ENCODE results near the gene TCFL5.

DNA sequence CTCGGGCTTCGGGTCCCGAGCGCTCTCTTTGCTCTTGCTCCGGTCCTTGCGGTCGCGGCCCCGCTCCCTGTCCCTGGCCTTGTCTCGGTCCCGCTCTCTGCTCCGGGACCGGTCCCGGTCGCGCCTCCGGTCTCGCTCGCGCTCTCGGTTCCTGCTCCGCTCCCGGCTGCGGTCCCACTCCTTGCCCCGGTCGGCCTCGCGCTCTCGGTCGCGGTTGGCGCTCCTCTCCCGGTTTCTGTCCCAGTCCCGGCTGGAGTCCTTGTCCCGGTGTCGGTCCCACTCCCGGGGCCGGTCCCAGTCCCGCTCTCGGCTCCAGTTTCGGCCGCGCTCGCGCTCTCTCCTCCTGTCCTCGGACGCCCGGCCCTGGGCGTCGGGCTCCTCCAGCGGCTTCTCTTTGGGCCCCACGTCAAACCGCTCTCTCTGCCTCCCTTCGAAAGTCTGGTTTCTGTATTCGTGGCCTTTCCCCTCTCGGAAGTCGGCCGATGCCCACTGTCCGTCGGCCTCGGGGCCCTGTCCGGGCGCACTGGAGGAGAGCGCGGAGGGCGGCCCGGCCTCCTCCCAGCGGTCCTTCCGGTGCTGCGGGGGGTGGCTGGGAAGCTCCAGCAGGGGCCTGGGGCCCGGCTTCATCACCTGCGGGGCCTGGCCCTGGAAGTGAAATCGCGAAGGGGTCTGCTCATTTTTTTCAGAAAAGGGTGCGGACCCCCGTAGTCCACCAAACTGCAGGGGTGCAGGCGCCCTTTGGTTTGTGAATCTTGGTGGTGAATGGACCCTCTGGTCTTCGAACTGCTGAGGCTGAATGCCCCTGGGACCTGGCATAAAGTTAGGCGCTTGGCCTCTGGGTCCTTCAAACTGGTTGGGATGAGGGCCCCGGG, 17.9 kb upstream of the TCFL5 start:
- TF ChIP-seq CTCF (conservative IDR thresholded peaks at IDR 0.05) = no peak
- TF ChIP-seq EZH2 (IDR thresholded peaks at IDR 0.05; ENCODE audit: low read depth) = no peak
